ENCODE data around the gene SUPT4H1.

SUPT4H1 gene

DNA sequence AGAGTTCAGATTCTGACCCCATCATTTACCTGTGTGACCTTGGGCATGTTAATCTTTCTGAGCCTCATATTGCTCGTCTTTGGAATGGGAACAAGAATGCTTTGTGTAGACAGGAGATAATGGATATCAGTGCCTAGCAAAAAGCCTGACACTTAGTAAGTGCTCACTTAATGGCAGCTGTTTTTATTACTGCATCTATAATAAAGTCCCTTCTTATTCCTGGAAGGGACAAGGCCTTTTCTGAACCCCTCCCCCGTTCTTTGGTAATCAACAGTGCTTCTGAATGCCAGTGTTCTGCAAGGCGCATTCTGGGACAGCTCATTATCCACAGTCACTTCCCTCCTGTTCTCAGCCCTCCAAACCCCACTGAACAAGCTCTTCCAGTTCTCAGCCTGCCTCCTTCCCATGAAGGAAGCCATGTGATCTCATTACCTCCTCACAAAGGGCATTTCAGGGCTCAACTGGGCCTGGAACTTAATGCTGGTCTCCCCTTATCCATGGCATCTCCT, 25.1 kb upstream of the SUPT4H1 start:
- CTCF ChIA-PET, result interaction anchor here (1.1 to 1.2 kb wide), 2 partner anchors 40 to 60 kb away, joined by 3 to 4 read pairs; partner anchors contain the start of gene RNF43
- DNase-seq (ENCODE audit: low read depth, low spot score), result no peak

DNA sequence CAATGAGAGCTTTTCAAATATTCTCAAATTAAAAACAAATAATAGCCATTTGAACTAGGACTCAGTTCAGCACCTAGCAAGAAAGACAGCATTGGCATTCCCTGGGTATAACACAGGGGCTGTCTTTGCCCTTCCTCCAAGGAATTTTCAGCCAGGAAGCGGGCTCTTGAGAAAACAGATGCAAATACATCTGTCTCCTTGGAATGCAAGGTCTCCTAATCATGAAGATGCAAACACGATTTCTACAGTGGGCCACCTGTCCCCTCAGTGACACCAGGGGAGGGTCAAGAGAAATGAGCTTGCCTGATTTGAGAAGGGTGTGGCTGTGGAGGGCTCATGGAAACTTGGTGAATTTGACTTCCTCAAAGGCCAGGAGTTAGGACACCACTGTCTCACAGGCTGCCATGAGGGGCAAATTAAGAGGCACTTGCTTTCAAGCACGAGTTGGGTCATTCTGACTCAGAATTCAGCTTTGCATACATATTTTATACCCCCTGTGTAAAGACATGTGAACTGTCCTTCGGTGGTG, 24.5 kb upstream of the SUPT4H1 start:
- DNase-seq (ENCODE audit: low read depth, low spot score), result no peak
- H3K4me3 ChIP-seq (ENCODE audit: low read depth, low read length), result no peak overlapping the region
- TF ChIP-seq, protein P1, sequence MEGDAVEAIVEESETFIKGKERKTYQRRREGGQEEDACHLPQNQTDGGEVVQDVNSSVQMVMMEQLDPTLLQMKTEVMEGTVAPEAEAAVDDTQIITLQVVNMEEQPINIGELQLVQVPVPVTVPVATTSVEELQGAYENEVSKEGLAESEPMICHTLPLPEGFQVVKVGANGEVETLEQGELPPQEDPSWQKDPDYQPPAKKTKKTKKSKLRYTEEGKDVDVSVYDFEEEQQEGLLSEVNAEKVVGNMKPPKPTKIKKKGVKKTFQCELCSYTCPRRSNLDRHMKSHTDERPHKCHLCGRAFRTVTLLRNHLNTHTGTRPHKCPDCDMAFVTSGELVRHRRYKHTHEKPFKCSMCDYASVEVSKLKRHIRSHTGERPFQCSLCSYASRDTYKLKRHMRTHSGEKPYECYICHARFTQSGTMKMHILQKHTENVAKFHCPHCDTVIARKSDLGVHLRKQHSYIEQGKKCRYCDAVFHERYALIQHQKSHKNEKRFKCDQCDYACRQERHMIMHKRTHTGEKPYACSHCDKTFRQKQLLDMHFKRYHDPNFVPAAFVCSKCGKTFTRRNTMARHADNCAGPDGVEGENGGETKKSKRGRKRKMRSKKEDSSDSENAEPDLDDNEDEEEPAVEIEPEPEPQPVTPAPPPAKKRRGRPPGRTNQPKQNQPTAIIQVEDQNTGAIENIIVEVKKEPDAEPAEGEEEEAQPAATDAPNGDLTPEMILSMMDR (IDR thresholded peaks at IDR 0.05; ENCODE audit: insufficient read depth, low read length, missing control alignments), result no peak
- ChIA-PET CTCF (interaction anchor here (0.9 to 1.2 kb wide), 2 partner anchors 59 to 127 kb away, joined by 3 to 4 read pairs; no protein-coding TSS in a partner anchor), POLR2A (no interaction called here)

More for the DNA sequence above, 25.1 kb upstream of the SUPT4H1 start:
- POLR2A ChIA-PET, result interaction anchor here (0.6 kb wide), 1 partner anchor 21 kb away, joined by 5 read pairs; no protein-coding TSS in a partner anchor
- no peak overlapping the region for H3K4me3 ChIP-seq (ENCODE audit: low read depth, low read length)
- TF ChIP-seq, protein P1 (IDR thresholded peaks at IDR 0.05; ENCODE audit: insufficient read depth, low read length, missing control alignments), result no peak

DNA sequence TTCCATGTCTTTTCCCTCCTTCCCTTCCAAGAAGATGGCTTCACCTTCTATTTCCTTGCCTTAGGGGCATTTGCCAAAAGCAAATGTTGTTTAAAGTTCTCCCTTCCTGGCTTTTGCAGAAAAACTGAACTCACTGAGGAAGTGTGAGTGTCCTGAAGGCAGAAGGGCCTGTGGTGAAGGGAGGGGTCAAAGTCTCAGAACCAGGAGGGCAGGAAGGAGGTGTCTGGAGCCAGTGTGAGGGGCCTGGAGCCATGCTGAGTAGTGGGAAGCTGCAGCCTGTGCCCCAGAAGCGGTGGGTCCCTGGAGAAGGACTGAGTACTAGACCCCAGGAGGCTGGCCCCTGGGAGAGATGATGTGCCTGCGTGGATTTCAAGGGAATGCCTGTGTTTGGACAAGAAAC, 23.8 kb upstream of the SUPT4H1 start:
- no peak for DNase-seq (ENCODE audit: low read depth, low spot score)
- CTCF ChIA-PET, result interaction anchor here (0.9 kb wide), 1 partner anchor 126 kb away, joined by 3 read pairs; no protein-coding TSS in a partner anchor

DNA sequence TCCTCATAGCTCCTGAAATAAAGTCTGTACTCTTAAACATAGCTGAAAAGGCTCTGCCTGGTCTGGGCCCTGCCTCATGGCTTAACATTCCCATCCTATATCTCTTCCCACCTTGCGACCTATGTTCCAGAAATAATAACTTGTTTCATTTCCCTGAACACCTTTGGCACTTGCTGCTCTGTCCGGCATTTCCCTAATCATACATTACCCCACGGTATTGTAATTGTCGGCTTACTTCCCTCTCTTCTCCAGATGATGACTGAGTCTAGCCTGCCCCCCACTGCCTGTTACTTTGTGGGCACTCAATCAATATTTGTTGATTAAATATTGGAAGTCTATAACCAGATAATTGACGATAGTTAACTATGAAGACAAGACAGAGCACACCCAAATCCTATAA, 23.3 kb upstream of the SUPT4H1 start:
- POLR2A ChIA-PET, result no interaction called here

More for the DNA sequence above, 23.8 kb upstream of the SUPT4H1 start:
- H3K4me3 ChIP-seq (ENCODE audit: low read depth, low read length), result no peak overlapping the region
- TF ChIP-seq, protein P1 (IDR thresholded peaks at IDR 0.05; ENCODE audit: insufficient read depth, low read length, missing control alignments), result no peak
- POLR2A ChIA-PET, result no interaction called here

DNA sequence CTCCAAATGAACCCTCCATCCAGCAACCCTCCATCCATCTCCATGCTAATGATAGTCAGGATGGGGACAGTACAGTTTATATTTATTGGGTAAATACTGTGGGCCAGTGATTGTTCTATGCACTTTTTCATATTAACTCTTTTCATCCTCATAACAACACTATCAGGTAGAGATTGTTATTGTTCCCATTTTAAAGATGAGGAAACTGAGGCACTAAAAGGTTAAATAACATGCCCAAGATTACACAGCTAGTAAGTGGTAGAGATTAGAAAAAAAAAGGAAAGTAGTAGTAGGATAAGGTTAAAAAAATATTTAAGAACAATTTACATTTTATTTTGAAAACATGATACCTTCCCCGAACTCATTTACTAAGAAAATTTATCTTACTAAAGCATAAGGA, 21.9 kb upstream of the SUPT4H1 start:
- CTCF ChIA-PET, result interaction anchor here (1.2 kb wide), 1 partner anchor 44 kb away, joined by 3 read pairs; the partner anchor contains the start of gene RNF43
- no peak overlapping the region for H3K4me3 ChIP-seq (ENCODE audit: low read depth, low read length)
- DNase-seq (ENCODE audit: low read depth, low spot score), result no peak
- POLR2A ChIA-PET, result no interaction called here
- TF ChIP-seq, protein P1 (IDR thresholded peaks at IDR 0.05; ENCODE audit: insufficient read depth, low read length, missing control alignments), result no peak

More for the DNA sequence above, 23.3 kb upstream of the SUPT4H1 start:
- CTCF ChIA-PET, result no interaction called here
- TF ChIP-seq, protein P1 (IDR thresholded peaks at IDR 0.05; ENCODE audit: insufficient read depth, low read length, missing control alignments), result no peak
- H3K4me3 ChIP-seq (ENCODE audit: low read depth, low read length), result no peak overlapping the region
- DNase-seq (ENCODE audit: low read depth, low spot score), result no peak

DNA sequence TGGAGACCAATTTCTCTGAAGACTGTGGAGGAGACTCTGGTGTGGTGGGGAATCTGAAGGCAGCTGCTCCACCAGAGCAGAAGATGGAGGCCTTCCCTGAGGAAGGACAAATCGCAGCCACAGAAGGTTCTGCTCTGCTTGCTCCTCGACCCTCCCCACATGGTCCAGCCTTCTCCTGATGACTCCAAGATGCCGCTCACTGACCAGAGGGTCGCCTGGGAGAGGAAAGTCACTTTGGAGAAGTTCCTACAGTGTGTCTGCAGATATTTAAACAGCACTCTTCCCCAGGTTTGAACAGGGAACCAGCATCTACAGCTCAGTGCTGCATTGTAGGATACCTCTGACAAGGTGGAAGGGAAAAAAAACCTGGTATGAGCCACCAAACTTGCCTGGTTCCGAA, 21.0 kb upstream of the SUPT4H1 start:
- H3K4me3 ChIP-seq (ENCODE audit: low read depth, low read length), result no peak overlapping the region
- ChIA-PET CTCF (no interaction called here), POLR2A (no interaction called here)
- TF ChIP-seq, protein P1 (IDR thresholded peaks at IDR 0.05; ENCODE audit: insufficient read depth, low read length, missing control alignments), result no peak
- DNase-seq (ENCODE audit: low read depth, low spot score), result no peak

Measured in AG04449 (cell line).